WTC11 (cell line): ENCODE measurements around the gene PFDN1. TPM values are rescaled to one million over a fixed set of nuclear protein-coding genes. Genes with fewer than 3 reads are reported as not detected.

Source experiments
- ATAC-seq: fragments of 200-7000 bp; cut with Tn5 transposase; 2 replicates; pipeline ENCODE4 v1.10.0; 2021; ENCODE audit warnings: mild to moderate bottlenecking, moderate library complexity
- CTCF ChIA-PET: fragments of 300-600 bp; sonication (Branson Sonifier 250); formaldehyde crosslinking; loops from one replicate; lab custom pipeline; 2021; ENCODE audit warnings: antibody characterized with exemption; lab: Charles Lee
- POLR2A ChIA-PET: fragments of 350-600 bp; sonication (Branson Sonifier 250); formaldehyde crosslinking; loops from one replicate; lab custom pipeline; 2021; ENCODE audit warnings: antibody characterized with exemption; lab: Charles Lee
- DNase-seq: peaks from one replicate; pipeline ENCODE4 v3.0.0; 2021; ENCODE audit warnings: low spot score
- H3K27ac Mint-ChIP-seq: 2 replicates; pipeline ENCODE4 v1.8.0; 2021; ENCODE audit warnings: mixed read lengths
- H3K27me3 Mint-ChIP-seq: 2 replicates; pipeline ENCODE4 v1.8.0; 2021; ENCODE audit warnings: low read depth, mild to moderate bottlenecking, moderate library complexity, mixed read lengths
- H3K36me3 Mint-ChIP-seq: 2 replicates; pipeline ENCODE4 v1.8.0; 2021; ENCODE audit warnings: mixed read lengths
- H3K4me1 Mint-ChIP-seq: 2 replicates; pipeline ENCODE4 v1.8.0; 2022; ENCODE audit warnings: mixed read lengths
- H3K4me3 Mint-ChIP-seq: 2 replicates; pipeline ENCODE4 v1.8.0; 2021; ENCODE audit warnings: mild to moderate bottlenecking, moderate library complexity, mixed read lengths
- H3K9me3 Mint-ChIP-seq: 2 replicates; pipeline ENCODE4 v1.8.0; 2021; ENCODE audit warnings: mixed read lengths
- ATF1 ChIP-seq: sonication (generic); formaldehyde crosslinking; IDR thresholded peaks from 2 replicates; pipeline ENCODE4 v1.8.1; 2023; ENCODE audit warnings: mild to moderate bottlenecking, moderate library complexity, missing genetic modification reagents
- FOXK1 ChIP-seq: sonication (generic); formaldehyde crosslinking; IDR thresholded peaks from 2 replicates; pipeline ENCODE4 v1.8.0; 2022; ENCODE audit warnings: mild to moderate bottlenecking, moderate library complexity, missing genetic modification reagents
- JAZF1 ChIP-seq: fragments of 250-450 bp; sonication (Bioruptor Pico); IDR thresholded peaks from 2 replicates; pipeline ENCODE4 v1.9.0; 2021; ENCODE audit warnings: moderate library complexity, mild to moderate bottlenecking, inconsistent platforms
- MXD4 ChIP-seq: fragments of 250-450 bp; sonication (Bioruptor Pico); IDR thresholded peaks from 2 replicates; pipeline ENCODE4 v1.8.0; 2021; ENCODE audit warnings: mild to moderate bottlenecking, moderate library complexity, borderline replicate concordance
- NR3C1 ChIP-seq: sonication (generic); formaldehyde crosslinking; conservative IDR thresholded peaks from 2 replicates; pipeline ENCODE4 v1.8.1; 2023; ENCODE audit warnings: low read depth, mild to moderate bottlenecking, missing genetic modification reagents
- SMAD3 ChIP-seq: sonication (generic); formaldehyde crosslinking; IDR thresholded peaks from 2 replicates; pipeline ENCODE4 v1.8.0; 2022; ENCODE audit warnings: missing genetic modification reagents, mild to moderate bottlenecking, borderline replicate concordance
- TEAD4 ChIP-seq: sonication (generic); formaldehyde crosslinking; IDR thresholded peaks from 2 replicates; pipeline ENCODE4 v1.8.0; 2022; ENCODE audit warnings: mild to moderate bottlenecking, missing genetic modification reagents
- ZNF263 ChIP-seq: sonication (generic); formaldehyde crosslinking; IDR thresholded peaks from 2 replicates; pipeline ENCODE4 v1.8.1; 2022; ENCODE audit warnings: low read depth, mild to moderate bottlenecking, moderate library complexity, missing genetic modification reagents
- ZNF416 ChIP-seq: fragments of 250-450 bp; sonication (Bioruptor Pico); IDR thresholded peaks from 2 replicates; pipeline ENCODE4 v1.9.0; 2021; ENCODE audit warnings: mild to moderate bottlenecking, inconsistent platforms
- total RNA-seq: library from RNA; stranded (reverse); gene quantifications from 3 replicates; pipeline ENCODE4 v1.2.3, GENCODE V29; 2021
- TF ChIP-seq, protein P1 (sequence below): fragments of 250-450 bp; sonication (Bioruptor Pico); IDR thresholded peaks from 2 replicates; pipeline ENCODE4 v1.9.0; 2021; ENCODE audit warnings: mild to moderate bottlenecking
- TF ChIP-seq, protein P2 (sequence below): fragments of 250-450 bp; sonication (Bioruptor Pico); IDR thresholded peaks from 2 replicates; pipeline ENCODE4 v1.9.0; 2021; ENCODE audit warnings: moderate library complexity, mild to moderate bottlenecking, inconsistent platforms, borderline replicate concordance
- TF ChIP-seq, protein P3 (sequence below): fragments of 250-450 bp; sonication (Bioruptor Pico); IDR thresholded peaks from 2 replicates; pipeline ENCODE4 v1.9.0; 2021; ENCODE audit warnings: mild to moderate bottlenecking, borderline replicate concordance
- TF ChIP-seq, protein P4 (sequence below): fragments of 200-600 bp; IDR thresholded peaks from 2 replicates; pipeline ENCODE4 v1.8.0; 2022; ENCODE audit warnings: antibody characterized with exemption
- TF ChIP-seq, protein P5 (sequence below): sonication (generic); formaldehyde crosslinking; IDR thresholded peaks from 2 replicates; pipeline ENCODE4 v1.8.1; 2023; ENCODE audit warnings: mild to moderate bottlenecking, missing genetic modification reagents, borderline replicate concordance

The PFDN1 gene
- total RNA-seq, 1 experiment from 2014 or later, result 44.1 TPM

GRCh38 chr5:140208065-140208464 is 94.8 kb downstream of the PFDN1 start:
- no peak overlapping the region for H3K27ac Mint-ChIP-seq
- H3K36me3 Mint-ChIP-seq, result no peaks in the 10 kb centered on the region
- DNase-seq, result no peak
- no peak overlapping the region for H3K4me3 Mint-ChIP-seq
- no peak for TF ChIP-seq ATF1 (CRISPR knock-in tag)
- TF ChIP-seq JAZF1 (CRISPR knock-in tag), result no peak
- TF ChIP-seq FOXK1 (CRISPR knock-in tag), result no peak
- no peak for TF ChIP-seq TEAD4
- TF ChIP-seq MXD4 (CRISPR knock-in tag), result no peak
- no peak for TF ChIP-seq ZNF263 (CRISPR knock-in tag)
- no peak for TF ChIP-seq SMAD3 (CRISPR knock-in tag)
- TF ChIP-seq NR3C1 (CRISPR knock-in tag), result no peak
- TF ChIP-seq, protein P1, sequence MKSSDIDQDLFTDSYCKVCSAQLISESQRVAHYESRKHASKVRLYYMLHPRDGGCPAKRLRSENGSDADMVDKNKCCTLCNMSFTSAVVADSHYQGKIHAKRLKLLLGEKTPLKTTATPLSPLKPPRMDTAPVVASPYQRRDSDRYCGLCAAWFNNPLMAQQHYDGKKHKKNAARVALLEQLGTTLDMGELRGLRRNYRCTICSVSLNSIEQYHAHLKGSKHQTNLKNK, result no peak
- TF ChIP-seq, protein P2, sequence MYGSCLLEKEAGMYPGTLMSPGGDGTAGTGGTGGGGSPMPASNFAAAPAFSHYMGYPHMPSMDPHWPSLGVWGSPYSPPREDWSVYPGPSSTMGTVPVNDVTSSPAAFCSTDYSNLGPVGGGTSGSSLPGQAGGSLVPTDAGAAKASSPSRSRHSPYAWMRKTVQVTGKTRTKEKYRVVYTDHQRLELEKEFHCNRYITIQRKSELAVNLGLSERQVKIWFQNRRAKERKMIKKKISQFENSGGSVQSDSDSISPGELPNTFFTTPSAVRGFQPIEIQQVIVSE (CRISPR knock-in tag), result no peak
- TF ChIP-seq, protein P3, sequence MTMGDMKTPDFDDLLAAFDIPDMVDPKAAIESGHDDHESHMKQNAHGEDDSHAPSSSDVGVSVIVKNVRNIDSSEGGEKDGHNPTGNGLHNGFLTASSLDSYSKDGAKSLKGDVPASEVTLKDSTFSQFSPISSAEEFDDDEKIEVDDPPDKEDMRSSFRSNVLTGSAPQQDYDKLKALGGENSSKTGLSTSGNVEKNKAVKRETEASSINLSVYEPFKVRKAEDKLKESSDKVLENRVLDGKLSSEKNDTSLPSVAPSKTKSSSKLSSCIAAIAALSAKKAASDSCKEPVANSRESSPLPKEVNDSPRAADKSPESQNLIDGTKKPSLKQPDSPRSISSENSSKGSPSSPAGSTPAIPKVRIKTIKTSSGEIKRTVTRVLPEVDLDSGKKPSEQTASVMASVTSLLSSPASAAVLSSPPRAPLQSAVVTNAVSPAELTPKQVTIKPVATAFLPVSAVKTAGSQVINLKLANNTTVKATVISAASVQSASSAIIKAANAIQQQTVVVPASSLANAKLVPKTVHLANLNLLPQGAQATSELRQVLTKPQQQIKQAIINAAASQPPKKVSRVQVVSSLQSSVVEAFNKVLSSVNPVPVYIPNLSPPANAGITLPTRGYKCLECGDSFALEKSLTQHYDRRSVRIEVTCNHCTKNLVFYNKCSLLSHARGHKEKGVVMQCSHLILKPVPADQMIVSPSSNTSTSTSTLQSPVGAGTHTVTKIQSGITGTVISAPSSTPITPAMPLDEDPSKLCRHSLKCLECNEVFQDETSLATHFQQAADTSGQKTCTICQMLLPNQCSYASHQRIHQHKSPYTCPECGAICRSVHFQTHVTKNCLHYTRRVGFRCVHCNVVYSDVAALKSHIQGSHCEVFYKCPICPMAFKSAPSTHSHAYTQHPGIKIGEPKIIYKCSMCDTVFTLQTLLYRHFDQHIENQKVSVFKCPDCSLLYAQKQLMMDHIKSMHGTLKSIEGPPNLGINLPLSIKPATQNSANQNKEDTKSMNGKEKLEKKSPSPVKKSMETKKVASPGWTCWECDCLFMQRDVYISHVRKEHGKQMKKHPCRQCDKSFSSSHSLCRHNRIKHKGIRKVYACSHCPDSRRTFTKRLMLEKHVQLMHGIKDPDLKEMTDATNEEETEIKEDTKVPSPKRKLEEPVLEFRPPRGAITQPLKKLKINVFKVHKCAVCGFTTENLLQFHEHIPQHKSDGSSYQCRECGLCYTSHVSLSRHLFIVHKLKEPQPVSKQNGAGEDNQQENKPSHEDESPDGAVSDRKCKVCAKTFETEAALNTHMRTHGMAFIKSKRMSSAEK, result no peak
- TF ChIP-seq, protein P4, sequence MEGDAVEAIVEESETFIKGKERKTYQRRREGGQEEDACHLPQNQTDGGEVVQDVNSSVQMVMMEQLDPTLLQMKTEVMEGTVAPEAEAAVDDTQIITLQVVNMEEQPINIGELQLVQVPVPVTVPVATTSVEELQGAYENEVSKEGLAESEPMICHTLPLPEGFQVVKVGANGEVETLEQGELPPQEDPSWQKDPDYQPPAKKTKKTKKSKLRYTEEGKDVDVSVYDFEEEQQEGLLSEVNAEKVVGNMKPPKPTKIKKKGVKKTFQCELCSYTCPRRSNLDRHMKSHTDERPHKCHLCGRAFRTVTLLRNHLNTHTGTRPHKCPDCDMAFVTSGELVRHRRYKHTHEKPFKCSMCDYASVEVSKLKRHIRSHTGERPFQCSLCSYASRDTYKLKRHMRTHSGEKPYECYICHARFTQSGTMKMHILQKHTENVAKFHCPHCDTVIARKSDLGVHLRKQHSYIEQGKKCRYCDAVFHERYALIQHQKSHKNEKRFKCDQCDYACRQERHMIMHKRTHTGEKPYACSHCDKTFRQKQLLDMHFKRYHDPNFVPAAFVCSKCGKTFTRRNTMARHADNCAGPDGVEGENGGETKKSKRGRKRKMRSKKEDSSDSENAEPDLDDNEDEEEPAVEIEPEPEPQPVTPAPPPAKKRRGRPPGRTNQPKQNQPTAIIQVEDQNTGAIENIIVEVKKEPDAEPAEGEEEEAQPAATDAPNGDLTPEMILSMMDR, result no peak
- TF ChIP-seq, protein P5, sequence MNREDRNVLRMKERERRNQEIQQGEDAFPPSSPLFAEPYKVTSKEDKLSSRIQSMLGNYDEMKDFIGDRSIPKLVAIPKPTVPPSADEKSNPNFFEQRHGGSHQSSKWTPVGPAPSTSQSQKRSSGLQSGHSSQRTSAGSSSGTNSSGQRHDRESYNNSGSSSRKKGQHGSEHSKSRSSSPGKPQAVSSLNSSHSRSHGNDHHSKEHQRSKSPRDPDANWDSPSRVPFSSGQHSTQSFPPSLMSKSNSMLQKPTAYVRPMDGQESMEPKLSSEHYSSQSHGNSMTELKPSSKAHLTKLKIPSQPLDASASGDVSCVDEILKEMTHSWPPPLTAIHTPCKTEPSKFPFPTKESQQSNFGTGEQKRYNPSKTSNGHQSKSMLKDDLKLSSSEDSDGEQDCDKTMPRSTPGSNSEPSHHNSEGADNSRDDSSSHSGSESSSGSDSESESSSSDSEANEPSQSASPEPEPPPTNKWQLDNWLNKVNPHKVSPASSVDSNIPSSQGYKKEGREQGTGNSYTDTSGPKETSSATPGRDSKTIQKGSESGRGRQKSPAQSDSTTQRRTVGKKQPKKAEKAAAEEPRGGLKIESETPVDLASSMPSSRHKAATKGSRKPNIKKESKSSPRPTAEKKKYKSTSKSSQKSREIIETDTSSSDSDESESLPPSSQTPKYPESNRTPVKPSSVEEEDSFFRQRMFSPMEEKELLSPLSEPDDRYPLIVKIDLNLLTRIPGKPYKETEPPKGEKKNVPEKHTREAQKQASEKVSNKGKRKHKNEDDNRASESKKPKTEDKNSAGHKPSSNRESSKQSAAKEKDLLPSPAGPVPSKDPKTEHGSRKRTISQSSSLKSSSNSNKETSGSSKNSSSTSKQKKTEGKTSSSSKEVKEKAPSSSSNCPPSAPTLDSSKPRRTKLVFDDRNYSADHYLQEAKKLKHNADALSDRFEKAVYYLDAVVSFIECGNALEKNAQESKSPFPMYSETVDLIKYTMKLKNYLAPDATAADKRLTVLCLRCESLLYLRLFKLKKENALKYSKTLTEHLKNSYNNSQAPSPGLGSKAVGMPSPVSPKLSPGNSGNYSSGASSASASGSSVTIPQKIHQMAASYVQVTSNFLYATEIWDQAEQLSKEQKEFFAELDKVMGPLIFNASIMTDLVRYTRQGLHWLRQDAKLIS (CRISPR knock-in tag), result no peak
- TF ChIP-seq ZNF416, result no peak
- POLR2A ChIA-PET, result no interaction called here
- H3K9me3 Mint-ChIP-seq, result peaks cover 4% of the 10 kb centered on the region; the same call in 1 of the 2 replicates
- no peak for ATAC-seq
- H3K27me3 Mint-ChIP-seq, result no peaks in the 10 kb centered on the region
- peaks cover 12% of the 10 kb centered on the region for H3K4me1 Mint-ChIP-seq
- CTCF ChIA-PET, result no interaction called here
